AG09309 (cell line): ENCODE data around the gene RANBP1.
"Not testable (repeated sequence)": the region's sequence is repeated elsewhere in the genome, so short reads cannot be mapped to it uniquely, and the experiment has no call there.

Experiments used
- DNase-seq: peaks from one replicate; pipeline ENCODE4 v3.0.0-alpha.2; 2010; ENCODE audit warnings: low read depth
- H3K4me3 ChIP-seq: 2 replicates; pipeline ENCODE4 v1.5.1; 2011; ENCODE audit warnings: mild to moderate bottlenecking, low read depth, low read length, moderate library complexity; ENCODE audit not compliant: control insufficient read depth
- CTCF ChIP-seq: IDR thresholded peaks from 2 replicates; pipeline ENCODE4 v1.5.1; 2011; ENCODE audit warnings: mild to moderate bottlenecking, low read depth, low read length, inconsistent platforms; ENCODE audit not compliant: insufficient read depth, control insufficient read depth; ENCODE audit errors: missing control alignments

Gene RANBP1

DNA sequence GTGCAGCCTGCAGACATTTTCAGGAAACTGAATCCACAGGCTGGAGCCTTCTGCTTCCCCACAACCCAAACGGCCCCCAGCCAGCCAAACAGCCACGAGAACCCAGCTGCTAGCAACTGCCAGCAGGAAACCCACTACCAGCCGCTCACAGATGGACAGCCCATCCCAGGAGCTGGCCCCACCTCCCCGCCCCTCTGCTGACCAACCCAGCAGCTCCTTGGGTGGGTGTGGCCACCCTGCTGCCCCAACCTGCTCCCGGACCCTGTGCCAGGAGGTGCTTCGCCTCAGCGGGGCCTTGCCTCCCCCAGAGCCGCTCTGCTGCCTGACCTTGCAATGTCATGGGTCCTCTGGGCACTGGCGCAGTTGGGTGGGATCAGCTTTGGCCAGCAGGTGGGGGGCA is 43.2 kb downstream of the RANBP1 start:
- H3K4me3 ChIP-seq = no peak overlapping the region
- no peak for TF ChIP-seq CTCF
- DNase-seq = no peak

DNA sequence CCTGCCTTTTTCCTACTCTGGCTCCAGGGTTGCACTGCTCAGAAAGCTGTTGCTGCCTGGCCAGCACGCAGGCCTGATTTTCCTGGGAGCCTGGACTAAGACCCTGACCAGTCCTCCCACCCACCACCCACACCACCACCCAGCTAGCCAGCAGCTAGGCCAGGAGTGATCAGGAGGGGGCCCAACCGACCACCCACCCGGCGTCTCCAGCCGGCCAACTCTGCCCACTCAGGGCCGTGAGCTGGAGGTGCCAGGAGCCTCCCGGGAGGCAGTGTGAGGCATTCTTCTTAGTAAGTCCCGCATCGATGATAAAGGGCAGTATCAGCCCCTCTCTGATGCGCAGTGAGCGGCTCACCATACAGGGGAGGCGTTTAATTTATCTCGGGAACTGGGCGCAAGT is 43.6 kb downstream of the RANBP1 start:
- not testable (repeated sequence) for H3K4me3 ChIP-seq, DNase-seq

GRCh38 chr22:20160041-20160440 is 44.1 kb downstream of the RANBP1 start:
- TF ChIP-seq CTCF = no peak
- DNase-seq = no peak
- H3K4me3 ChIP-seq = no peak overlapping the region

DNA sequence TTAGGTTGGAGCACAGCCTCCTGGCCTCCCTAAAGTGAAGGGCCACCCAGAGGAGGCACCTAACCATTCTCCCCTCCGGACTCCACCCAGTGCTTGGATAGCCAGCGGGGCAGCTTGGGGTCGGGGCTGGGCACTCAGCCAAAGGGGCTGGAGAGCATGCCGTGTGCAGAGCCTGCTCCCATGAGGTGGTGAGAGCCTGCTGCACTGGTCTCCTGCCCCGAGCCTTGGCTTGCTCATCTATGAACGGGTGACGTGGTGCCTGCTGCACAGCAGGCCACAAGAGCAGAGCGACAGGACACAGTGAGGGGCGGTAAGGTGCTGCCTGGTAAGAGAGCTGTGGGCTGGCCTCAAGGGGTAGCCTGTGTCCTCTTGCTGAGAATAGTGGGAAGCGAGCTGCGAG is 49.0 kb downstream of the RANBP1 start:
- DNase-seq = no peak
- TF ChIP-seq CTCF = no peak
- H3K4me3 ChIP-seq = no peak overlapping the region

DNA sequence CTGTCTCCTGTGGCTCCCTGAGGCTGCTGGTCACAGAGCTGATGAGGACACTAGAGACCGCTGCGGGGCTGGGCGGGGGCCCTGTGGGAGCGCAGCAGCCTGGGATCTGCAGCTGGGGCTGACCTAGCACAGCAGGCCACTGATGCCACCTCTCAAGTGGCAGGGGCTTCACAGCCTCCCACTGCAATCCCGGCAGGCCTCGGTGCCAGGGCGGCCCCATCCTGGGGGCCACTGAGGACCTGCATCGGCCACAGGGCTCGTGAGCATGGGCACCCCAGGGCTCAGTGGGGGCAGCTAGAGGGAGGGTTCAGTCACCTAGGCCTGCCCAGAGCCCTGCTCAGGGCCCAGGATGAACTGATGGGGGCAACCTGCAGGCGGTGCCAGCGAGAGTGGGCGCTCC is 49.5 kb downstream of the RANBP1 start:
- no peak for DNase-seq
- no peak for TF ChIP-seq CTCF
- no peak overlapping the region for H3K4me3 ChIP-seq

DNA sequence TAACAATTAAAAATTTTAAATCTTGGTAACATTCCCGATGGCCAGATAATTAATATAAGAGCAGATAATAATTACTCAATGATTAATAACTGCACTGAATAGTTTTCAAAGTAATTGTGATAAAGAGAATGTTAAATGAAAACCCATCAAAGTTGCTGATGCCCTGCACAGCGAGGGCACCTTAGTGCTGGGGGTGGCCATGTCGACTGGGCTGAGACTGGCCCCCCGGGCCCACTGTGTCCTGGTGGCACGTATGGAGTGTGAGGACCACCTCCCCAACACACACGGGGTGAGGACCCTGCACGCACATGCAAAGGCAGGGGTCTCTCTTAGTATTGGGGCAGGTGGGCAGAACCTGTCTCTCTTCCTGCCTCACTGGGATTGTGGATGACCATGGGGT is 50.0 kb downstream of the RANBP1 start:
- TF ChIP-seq CTCF = no peak

GRCh38 chr22:20166703-20167102 is 50.8 kb downstream of the RANBP1 start:
- no peak for DNase-seq
- H3K4me3 ChIP-seq = no peak overlapping the region
- no peak for TF ChIP-seq CTCF

More for the DNA sequence above, 50.0 kb downstream of the RANBP1 start:
- DNase-seq = no peak
- H3K4me3 ChIP-seq = no peak overlapping the region
